Activated T-cell treated with anti-CD3 and anti-CD28 coated beads, Interleukin-2, amount 50 U/mL, for 24 hours (primary cell): ENCODE measurements around the gene RHOB.
"Not testable (repeated sequence)": the region's sequence is repeated elsewhere in the genome, so short reads cannot be mapped to it uniquely, and the experiment has no call there.

Experiments
- DNase-seq: peaks from one replicate; pipeline ENCODE4 v3.0.0-alpha.2; 2020
- H3K27ac Mint-ChIP-seq: 2 replicates; pipeline ENCODE4 v1.8.0; 2020; ENCODE audit warnings: mild to moderate bottlenecking, mixed read lengths
- H3K27me3 Mint-ChIP-seq: 2 replicates; pipeline ENCODE4 v1.8.0; 2020; ENCODE audit warnings: mixed read lengths
- H3K36me3 Mint-ChIP-seq: 2 replicates; pipeline ENCODE4 v1.8.0; 2020; ENCODE audit warnings: low read depth, mixed read lengths
- H3K4me1 Mint-ChIP-seq: 2 replicates; pipeline ENCODE4 v1.8.0; 2020; ENCODE audit warnings: low read depth, mixed read lengths
- H3K4me3 Mint-ChIP-seq: 2 replicates; pipeline ENCODE4 v1.8.0; 2020; ENCODE audit warnings: mild to moderate bottlenecking, moderate library complexity, mixed read lengths
- H3K9me3 Mint-ChIP-seq: 2 replicates; pipeline ENCODE4 v1.8.0; 2020; ENCODE audit warnings: mixed read lengths

The RHOB gene

DNA sequence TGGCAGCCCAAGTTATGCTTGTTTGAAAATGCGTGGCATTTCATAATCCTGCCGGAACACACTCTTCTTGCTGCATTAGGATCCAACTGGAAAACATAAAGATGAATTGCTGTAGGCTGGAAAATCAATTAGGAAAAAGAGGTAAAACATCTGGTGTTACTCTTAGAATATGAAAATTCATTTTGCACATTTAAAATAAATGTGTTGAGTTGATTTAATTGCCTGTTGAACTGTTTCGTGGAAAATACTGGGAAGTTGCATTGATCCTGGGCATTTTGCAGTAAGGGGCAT lies 4.1 kb downstream of the RHOB start:
- no peak overlapping the region for H3K4me3 Mint-ChIP-seq
- H3K36me3 Mint-ChIP-seq = no peaks in the 10 kb centered on the region
- H3K27ac Mint-ChIP-seq = no peak overlapping the region
- no peaks in the 10 kb centered on the region for H3K9me3 Mint-ChIP-seq
- H3K27me3 Mint-ChIP-seq = peaks cover 54% of the 10 kb centered on the region
- peaks cover 10% of the 10 kb centered on the region for H3K4me1 Mint-ChIP-seq
- no peak for DNase-seq

DNA sequence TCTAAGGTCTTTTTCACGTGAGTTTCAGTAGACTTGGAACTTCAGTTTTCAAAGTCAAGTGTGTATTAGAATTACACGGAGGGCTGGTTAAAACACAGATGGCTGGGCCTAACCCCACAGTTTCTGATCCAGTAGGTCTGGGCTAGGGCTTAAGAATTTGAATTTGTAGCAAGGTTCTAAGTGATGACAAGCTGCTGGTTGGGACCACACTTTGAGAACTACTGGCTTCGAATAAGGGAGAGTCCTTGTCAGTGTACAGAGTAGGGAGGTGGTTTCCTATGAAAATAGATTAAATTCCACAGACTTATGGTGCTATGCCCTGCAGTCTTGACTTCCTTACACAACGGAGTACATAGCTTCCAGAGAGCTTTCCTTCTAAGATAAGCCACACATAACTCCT lies 4.5 kb downstream of the RHOB start:
- DNase-seq = no peak
- Mint-ChIP-seq H3K4me3 (no peak overlapping the region), H3K27me3 (peaks cover 51% of the 10 kb centered on the region), H3K27ac (no peak overlapping the region), H3K9me3 (no peaks in the 10 kb centered on the region), H3K4me1 (peaks cover 8% of the 10 kb centered on the region), H3K36me3 (no peaks in the 10 kb centered on the region)

DNA sequence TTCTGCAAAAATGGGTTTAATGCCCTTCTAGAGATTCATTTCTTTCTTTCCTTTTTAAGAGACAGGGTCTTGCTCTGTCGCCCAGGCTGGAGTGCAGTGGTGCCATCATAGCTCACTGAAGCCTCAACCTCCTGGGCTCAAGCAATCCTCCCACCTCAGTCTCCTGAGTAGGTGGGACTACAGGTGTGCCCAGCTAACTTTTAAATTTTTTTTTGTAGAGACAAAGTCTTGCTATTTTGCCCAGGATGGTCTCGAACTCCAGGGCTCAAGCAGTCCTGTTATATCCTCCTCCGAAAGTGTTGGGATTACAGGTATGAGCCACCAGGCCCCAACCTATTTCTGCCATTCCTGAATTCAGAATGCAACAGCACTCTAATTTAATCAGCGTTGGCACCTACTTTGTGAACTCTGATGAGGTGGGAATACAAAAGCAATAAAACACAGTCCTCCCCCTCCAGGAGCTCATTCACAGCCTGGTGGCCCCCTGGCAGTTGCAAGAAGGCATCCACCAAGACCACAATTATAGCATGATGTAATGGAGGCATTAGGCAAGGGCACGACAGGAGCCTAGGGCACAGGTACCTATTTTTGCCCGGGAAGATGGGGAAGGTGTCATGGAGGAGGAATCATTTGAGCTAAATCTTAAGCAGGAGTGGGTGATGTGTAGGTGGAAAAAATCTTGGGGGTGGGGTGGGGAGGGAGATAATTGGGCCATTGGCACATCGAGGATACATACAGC lies 5.1 kb downstream of the RHOB start:
- H3K4me3 Mint-ChIP-seq = no peak overlapping the region
- H3K9me3 Mint-ChIP-seq = no peaks in the 10 kb centered on the region
- H3K36me3 Mint-ChIP-seq = no peaks in the 10 kb centered on the region
- peaks cover 51% of the 10 kb centered on the region for H3K27me3 Mint-ChIP-seq
- H3K4me1 Mint-ChIP-seq = peaks cover 12% of the 10 kb centered on the region
- no peak overlapping the region for H3K27ac Mint-ChIP-seq
- no peak for DNase-seq

DNA sequence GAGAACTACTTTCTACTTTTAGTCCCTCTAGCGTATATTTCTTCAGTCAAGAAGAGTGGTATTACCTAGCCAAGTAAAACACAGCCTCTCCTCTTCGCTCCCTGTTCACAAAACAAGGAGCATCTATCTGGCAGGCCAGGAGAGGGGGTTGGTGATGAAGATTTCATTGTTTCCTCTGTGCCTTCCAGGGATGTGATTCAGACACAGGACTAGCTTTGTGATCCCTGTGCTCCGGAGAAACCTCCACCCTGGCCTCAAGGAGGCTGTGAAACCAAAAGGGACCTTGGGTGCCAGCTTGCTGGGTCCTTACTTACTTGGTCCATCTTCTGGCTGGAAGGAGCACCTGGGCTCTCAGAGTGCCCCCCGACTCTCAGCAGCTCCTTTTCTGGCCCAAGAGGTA lies 5.7 kb downstream of the RHOB start:
- Mint-ChIP-seq H3K4me3 (no peak overlapping the region), H3K4me1 (peaks cover 16% of the 10 kb centered on the region), H3K36me3 (no peaks in the 10 kb centered on the region), H3K9me3 (no peaks in the 10 kb centered on the region), H3K27ac (no peak overlapping the region), H3K27me3 (peaks cover 52% of the 10 kb centered on the region)
- DNase-seq = no peak

DNA sequence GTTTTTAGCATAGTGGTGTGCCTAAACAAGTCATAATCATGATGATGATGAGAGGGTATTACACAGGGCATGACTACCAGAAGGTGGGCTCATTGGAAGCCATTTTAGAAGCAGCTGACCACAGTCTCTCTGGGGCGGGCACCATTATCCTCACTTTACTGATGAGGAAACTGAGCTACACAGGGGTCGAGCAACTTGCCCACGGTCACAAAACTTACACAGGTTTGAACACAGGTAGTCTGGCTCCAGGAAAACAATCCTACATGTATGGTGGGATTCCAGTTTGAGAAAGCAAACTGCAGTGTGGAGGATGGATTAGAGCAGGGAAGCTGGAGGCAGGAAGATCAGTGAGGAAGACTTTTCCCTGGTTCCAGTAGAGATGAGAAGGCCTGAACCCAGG lies 6.2 kb downstream of the RHOB start:
- Mint-ChIP-seq H3K36me3 (no peaks in the 10 kb centered on the region), H3K4me3 (no peak overlapping the region), H3K9me3 (no peaks in the 10 kb centered on the region), H3K27ac (no peak overlapping the region), H3K4me1 (peaks cover 15% of the 10 kb centered on the region), H3K27me3 (peaks cover 51% of the 10 kb centered on the region)
- no peak for DNase-seq

DNA sequence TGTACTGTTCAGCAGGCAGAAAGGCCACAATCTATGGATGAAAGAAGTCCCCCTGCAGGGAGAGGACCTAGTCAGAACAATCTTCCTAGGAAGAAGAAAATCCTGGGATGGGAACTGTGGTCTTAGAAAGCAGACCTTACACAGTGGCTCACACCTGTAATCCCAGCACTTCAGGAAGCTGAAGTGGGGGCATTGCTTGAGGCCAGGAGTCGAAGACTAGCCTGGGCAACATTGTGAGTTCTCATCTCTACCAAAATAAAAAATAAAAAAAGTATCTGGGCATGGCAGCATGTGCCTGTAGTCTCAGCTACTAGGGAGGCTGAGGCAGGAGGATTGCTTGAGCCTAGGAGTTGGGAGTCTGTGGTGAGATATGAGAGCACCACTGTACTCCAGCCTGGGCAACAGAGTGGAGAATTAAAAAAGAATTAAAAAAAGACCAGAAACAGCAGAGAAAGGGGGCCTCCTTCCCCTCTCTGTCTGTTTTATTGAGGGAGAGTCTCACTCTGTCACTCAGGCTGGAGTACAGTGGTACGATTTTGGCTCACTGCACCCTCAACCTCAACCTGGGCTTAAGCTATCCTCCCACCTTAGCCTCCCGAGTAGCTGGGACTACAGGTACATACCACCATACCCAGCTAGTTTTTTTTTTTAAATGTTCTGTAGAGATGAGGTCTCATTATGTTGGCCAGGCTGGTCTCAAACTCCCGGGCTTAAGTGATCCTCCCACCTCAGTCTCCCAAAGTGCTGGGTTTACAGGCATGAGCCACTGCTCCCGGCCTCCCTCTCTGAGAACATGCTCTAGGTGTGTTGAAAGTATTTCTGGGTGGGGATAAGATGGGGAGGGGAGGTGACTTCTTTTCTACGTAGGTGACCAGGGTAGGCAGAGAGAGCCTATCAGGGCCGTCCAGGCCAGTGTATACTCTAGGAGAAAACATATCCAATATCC lies 7.4 kb downstream of the RHOB start:
- no peaks in the 10 kb centered on the region for H3K36me3 Mint-ChIP-seq

DNA sequence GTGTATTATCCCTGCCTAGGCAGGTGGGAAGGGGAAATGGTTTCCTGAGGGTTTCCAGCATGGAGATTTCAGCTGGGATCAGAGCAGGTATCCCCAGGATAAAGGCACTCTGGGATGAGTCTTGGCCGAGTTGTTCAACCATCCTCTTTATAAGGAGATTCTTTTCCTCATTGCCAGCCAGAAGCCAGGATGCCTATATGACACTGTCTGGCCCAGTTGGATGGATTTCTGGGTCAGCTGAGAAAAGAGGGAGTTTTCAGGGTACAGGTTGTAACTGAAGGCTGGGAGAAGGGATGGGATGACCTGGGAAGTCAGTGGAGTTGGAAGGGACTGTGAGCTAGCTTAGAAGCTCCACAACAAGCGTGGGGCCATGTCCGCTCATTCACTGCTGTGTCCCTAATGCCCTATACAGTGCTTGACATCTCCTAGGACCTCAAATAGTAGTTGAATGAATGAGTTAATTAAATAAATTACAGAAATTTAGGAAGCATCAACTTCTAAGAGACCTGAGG lies 8.3 kb downstream of the RHOB start:
- H3K27ac Mint-ChIP-seq = no peak overlapping the region
- no peaks in the 10 kb centered on the region for H3K9me3 Mint-ChIP-seq
- DNase-seq = no peak
- no peak overlapping the region for H3K4me3 Mint-ChIP-seq
- H3K4me1 Mint-ChIP-seq = peaks cover 14% of the 10 kb centered on the region
- no peaks in the 10 kb centered on the region for H3K36me3 Mint-ChIP-seq
- H3K27me3 Mint-ChIP-seq = peaks cover 50% of the 10 kb centered on the region

More for the DNA sequence above, 7.4 kb downstream of the RHOB start:
- Mint-ChIP-seq H3K9me3 (no peaks in the 10 kb centered on the region), H3K4me3 (no peak overlapping the region), H3K4me1 (peaks cover 14% of the 10 kb centered on the region), H3K27me3 (peaks cover 49% of the 10 kb centered on the region), H3K27ac (no peak overlapping the region)
- DNase-seq = no peak

DNA sequence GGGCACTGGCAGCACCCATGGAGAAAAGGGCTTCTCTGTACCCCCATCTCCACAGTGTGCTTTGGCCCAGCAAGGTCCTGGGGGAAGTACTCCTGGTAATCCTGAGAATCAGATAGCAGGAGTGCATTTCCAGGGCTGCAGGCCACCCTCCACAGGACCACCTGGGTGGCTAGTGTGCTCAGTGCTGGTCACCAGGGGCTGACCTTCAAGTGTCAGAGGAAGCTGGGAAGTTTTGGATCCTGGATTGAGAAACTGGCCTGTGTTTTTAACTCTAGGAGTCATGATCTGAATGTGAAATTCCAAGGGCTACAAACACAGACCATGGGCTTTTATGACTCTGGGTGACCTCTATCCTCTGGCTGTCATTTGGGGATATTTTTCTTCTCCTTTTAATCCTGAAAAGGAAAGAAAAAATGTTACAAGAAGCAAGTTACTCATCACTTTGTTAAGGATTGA lies 9.3 kb downstream of the RHOB start:
- DNase-seq = no peak
- Mint-ChIP-seq H3K27me3 (peaks cover 59% of the 10 kb centered on the region), H3K27ac (no peak overlapping the region), H3K36me3 (no peaks in the 10 kb centered on the region), H3K9me3 (no peaks in the 10 kb centered on the region), H3K4me3 (no peak overlapping the region), H3K4me1 (peaks cover 14% of the 10 kb centered on the region)

DNA sequence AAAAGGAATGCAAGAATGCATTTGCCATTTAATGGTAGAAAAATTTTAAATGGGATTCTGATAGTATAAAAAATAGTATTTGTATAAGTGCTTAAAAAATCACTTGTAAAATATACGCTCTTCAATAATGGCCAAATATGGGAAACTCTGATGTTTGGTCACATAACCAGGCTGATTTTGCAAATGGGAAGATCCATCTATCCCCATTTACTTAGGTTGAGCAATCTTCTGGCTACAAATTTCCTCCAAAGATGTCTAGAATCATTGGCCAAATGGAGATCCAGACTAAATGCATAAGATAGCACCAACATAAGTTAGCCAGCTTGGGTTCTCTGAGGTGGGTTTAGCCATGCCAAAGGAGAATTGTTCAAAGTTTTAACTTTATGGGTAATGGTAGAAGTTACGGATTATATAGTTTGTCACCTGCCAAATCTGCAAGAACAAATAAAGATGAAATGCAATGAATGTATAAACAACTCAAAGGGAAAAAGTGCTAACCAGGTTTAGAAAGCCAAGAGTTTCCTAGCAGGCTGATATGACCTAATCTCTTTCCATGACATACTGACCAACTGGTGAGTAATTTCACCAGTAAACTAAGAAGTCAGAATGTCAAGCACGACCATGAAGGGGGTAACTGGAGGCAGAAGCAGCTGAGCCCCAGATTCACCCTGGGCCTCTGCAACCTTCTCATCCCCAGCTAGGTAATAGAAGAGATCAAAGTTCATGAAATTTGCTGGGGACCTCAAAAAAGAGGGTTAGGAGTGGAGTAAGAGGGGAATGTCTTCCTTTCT lies 10.0 kb downstream of the RHOB start:
- Mint-ChIP-seq H3K4me1 (peaks cover 14% of the 10 kb centered on the region), H3K27ac (peak overlapping the region; percentile 67), H3K27me3 (peaks cover 62% of the 10 kb centered on the region), H3K9me3 (no peaks in the 10 kb centered on the region), H3K4me3 (no peak overlapping the region), H3K36me3 (no peaks in the 10 kb centered on the region)
- DNase-seq = no peak

DNA sequence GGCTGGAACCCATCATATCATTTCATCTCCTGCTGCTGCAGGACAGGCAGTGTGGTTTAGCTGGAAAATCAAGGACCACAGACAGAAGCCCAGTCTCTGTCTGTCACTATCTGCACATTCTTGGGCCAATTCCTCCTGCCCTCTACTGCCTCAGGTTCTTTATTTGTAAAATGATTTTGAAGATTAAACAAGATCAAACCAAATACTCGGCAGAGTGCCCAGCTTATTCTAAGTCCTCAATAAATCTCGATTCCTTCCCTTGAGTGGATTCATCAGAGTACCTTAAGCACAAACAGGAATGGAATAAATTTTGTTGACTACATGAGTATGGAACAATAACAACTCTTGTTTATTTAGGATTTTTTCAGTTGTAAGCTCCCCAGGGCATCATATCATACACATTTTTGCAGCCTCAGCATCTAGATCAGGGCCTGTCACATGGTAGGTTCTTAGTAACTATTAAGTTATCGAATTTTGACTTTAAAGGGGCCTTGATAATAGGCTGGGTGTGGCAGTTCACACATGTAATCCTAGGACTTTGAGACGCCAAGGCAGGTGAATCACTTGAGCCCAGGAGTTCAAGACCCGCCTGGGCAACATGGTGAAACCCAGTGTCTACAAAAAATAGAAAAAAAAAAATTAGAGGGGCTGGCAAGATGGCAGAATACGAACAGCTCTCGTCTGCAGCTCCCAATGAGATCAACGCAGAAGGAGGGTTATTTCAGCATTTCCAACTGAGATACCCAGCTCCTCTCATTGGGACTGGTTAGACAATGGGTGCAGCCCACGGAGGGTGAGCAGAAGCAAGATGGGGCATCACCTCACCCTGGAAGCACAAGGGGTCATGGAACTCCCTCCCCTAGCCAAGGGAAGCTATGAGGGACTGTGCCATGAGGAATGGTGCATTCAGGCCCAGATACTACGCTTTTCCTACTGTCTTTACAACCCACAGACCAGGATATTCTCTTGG lies 11.1 kb downstream of the RHOB start:
- Mint-ChIP-seq H3K9me3 (no peaks in the 10 kb centered on the region), H3K4me3 (no peak overlapping the region), H3K36me3 (no peaks in the 10 kb centered on the region), H3K27me3 (peaks cover 60% of the 10 kb centered on the region), H3K4me1 (peaks cover 14% of the 10 kb centered on the region), H3K27ac (no peak overlapping the region)
- DNase-seq = no peak

DNA sequence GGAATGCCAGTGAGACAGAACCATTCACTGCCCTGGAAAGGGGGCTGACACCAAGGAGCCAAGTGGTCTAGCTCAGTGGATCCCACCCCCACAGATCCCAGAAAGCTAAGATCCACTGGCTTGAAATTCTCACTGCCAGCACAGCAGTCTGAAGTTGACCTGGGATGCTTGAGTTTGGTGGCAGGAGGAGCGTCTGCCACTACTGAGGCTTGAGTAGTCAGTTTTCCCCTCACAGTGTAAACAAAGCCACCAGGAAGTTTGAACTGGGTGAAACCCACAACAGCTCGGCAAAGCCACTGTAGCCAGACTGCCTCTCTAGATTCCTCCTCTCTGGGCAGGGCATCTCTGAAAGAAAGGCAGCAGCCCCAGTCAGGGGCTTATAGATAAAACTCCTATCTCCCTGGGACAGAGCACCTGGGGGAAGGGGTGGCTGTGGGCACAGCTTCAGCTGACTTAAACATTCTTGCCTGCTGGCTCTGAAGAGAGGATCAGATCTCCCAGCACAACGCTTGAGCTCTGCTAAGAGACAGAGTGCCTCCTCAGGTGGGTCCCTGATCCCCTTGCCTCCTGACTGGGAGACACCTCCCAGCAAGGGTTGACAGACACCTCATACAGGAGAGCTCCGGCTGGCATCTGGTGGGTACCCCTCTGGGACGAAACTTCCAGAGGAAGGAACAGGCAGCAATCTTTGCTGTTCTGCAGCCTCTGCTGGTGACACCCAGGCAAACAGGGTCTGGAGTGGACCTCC lies 12.0 kb downstream of the RHOB start:
- not testable (repeated sequence) for DNase-seq, H3K27ac Mint-ChIP-seq, H3K4me3 Mint-ChIP-seq, H3K9me3 Mint-ChIP-seq, H3K36me3 Mint-ChIP-seq
- H3K4me1 Mint-ChIP-seq = peaks cover 14% of the 10 kb centered on the region
- H3K27me3 Mint-ChIP-seq = peaks cover 51% of the 10 kb centered on the region

DNA sequence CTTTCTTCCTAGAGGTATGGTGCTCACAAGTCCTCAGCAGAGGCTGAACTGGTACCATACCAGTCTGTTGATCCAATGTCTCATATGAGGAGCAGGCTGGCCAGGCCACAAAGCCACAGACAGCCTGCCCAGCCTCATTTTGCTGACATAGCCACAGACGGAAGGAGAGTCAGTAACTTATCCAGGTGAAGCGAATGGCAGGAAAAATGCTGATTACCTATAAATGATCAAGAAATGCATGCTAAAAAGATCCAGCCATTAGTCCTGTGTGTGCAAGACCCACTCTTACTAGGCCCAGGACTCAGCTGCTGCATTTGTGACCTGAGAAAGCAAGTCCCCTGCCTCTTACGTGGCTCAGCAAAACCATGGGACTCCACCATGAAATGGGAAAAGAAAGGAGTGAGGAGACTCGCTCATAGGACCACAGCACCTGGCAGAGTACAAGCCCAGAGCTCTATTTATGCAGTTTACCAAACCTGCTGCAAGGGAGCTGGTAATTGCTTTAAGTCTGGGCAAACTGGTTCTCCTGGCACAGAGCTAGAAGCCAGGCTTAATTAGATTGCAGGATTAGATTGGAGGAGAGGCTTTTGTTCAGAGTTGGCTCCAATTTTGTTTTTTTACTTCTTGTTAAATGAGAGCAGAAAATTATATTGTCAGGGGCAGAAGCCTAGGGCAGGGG lies 19.0 kb downstream of the RHOB start:
- Mint-ChIP-seq H3K4me1 (no peaks in the 10 kb centered on the region), H3K27me3 (peaks cover 11% of the 10 kb centered on the region), H3K36me3 (no peaks in the 10 kb centered on the region), H3K9me3 (no peaks in the 10 kb centered on the region), H3K27ac (no peak overlapping the region), H3K4me3 (no peak overlapping the region)
- no peak for DNase-seq
